IPS-NIHi11 (cell line): ENCODE measurements around the gene MPO.
A peak's percentile ranks its signal among the peaks of the same experiment; 100 is the strongest.

Experiments used
- DNase-seq: peaks from one replicate; pipeline ENCODE4 v3.0.0; 2012; ENCODE audit warnings: mixed read lengths, low spot score

MPO gene

DNA sequence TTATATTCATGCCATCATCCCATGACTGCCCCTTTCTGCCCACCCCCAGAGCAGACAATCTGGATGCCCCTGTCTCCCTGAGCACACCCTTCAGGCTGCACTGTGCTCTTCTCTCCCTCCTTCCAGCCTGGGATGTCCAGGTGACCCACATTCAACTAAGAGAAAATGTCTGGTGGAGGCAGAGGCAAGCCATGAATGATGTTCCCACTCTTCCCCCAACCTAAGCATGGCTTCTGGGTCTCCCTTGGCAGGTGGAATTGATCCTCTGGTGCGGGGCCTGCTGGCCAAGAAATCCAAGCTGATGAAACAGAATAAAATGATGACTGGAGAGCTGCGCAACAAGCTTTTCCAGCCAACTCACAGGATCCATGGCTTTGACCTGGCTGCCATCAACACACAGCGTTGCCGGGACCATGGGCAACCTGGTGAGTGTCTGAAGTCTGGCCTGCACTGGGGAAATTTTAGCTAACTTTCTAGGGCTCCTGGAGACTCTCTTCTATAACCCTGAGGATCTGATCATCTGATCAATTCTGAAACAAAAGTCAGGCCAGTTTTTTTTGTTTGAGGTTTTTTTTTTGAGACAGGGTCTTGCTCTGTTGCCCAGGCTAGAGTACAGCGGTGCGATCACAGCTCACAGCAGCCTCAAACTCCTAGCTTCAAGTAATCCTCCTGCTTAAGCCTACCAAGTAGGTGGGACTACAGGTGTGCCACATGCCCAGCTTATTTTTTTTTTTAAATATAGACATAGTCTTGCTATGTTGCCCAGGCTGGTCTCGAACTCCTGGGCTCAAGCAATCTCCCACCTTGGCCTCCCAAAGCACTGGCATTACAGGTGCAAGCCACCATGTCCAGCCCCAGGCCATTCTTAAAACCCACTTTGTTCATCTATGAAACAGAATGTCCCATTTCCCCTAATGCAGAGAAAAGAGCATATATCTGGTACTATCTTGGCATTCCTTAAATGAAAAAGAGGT lies 14.5 kb downstream of the MPO start:
- peak; percentile 0 for DNase-seq

- DNase-seq = no peak
These were observed 15.5 kb downstream of the MPO start for GRCh38 chr17:58265271-58265670.

- DNase-seq = no peak
These were observed 16.2 kb downstream of the MPO start for GRCh38 chr17:58264407-58265103.

DNA sequence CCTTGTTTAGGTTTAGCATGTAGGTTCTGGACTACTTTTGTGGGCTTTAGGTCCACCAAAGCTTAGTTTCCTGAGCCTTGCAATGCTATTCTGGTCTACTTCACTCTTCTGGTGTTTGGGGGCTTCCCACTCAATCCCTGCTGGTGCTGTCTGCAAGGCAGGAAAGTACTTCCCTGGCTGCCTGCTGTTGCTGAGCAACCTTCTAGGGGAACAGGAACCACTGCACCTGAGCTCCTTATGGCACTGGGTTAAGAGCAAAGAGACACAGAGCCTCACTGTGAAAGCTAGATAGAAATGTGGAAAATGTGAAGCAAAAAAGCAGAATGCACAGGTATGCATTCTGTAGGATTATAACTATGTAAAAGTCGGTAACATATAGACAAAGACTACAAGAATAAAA lies 17.0 kb downstream of the MPO start:
- DNase-seq = no peak

- DNase-seq = no peak
These were observed 18.6 kb downstream of the MPO start for GRCh38 chr17:58262149-58262548.

- DNase-seq = peak; percentile 69
These were observed 25.9 kb downstream of the MPO start for GRCh38 chr17:58254803-58255202.

GRCh38 chr17:58253082-58253481 lies 27.7 kb downstream of the MPO start:
- no peak for DNase-seq

DNA sequence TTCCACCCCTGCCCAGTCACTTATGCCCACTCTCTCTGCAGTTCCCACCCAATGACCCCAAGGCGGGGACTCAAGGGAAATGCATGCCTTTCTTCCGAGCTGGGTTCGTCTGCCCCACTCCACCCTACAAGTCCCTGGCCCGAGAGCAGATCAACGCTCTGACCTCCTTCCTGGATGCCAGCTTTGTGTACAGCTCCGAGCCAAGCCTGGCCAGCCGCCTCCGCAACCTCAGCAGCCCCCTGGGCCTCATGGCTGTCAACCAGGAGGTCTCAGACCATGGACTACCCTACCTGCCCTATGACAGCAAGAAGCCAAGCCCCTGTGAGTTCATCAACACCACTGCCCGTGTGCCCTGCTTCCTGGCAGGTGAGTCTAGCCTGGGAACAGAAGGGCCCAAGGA lies 28.6 kb downstream of the MPO start:
- no peak for DNase-seq

GRCh38 chr17:58250344-58251011 lies 30.3 kb downstream of the MPO start:
- no peak for DNase-seq

GRCh38 chr17:58249270-58250133 lies 31.2 kb downstream of the MPO start:
- peak; percentile 96 for DNase-seq

DNA sequence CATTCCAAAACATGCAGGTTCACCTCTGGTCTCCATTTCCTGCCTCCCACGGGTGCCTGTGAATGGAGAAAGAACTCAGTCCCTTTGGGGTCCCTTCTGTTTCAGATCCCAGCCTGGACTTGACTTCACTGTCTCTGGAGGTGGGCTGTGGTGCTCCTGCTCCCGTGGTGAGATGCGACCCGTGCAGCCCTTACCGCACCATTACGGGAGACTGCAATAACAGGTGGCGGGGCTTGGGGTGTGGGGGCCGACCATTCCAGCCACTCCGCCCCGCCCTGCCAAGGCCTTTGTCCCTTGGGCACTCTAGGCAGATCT lies 31.8 kb downstream of the MPO start:
- no peak for DNase-seq

DNA sequence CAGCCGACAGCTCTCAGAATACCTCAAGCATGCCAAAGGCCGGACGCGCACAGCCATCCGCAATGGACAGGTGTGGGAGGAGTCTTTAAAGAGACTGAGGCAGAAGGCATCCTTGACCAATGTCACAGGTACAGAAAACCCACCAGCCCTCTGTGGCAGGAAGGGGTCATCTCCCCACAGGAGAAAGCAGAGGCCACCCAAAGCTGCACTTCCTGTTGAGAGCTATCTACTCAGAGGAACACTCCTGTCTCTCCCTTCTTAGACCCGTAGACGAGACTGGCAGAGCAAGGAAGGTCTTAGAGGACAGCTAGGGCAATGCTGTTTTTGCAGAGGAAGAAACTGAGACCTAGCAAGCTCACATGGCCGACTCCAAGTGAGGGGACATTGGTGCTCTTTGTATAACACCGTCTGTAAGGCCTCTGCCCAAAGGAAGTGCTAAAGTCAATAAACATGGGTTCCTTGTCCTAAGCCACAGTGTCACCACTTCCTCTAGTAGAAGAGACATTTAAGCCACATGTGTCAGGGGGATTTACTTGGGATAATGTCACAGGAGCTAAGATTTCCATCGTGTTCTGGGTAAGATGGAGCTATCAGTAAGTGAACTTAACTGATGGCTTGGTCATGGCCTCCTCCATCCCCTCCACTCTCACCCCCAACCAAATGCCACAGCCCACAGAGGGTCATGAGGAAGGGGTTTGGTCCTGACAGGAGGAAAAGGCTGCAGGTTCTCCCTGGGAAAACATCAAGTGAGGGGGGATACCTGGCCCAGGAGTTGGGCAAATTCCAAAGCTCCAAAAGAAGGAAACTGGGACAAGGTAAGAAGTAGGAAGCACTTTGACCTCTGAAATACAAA lies 33.0 kb downstream of the MPO start:
- DNase-seq = no peak

DNA sequence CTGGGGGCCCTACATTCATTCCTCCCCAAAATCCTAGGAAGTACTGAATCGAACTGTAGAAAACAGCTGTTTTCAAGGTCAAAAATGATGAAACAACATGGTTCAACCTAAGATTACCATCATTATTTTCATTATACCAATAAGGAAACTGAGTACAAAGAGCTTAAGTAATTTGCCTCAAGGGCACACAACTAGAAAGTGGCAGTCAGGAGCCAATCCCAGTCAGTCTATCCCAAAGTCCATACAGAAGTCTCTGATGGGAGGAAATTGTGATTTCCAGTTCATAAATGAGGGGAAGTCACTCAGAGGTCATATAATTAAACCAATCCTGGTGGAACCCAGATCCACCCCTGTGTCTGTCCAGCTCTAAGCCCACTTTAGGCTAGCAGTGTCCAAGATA lies 34.0 kb downstream of the MPO start:
- no peak for DNase-seq

- no peak for DNase-seq
These were observed 34.5 kb downstream of the MPO start for GRCh38 chr17:58246104-58246740.

- no peak for DNase-seq
These were observed 35.2 kb downstream of the MPO start for GRCh38 chr17:58245428-58246103.

GRCh38 chr17:58244963-58245362 lies 35.8 kb downstream of the MPO start:
- no peak for DNase-seq

DNA sequence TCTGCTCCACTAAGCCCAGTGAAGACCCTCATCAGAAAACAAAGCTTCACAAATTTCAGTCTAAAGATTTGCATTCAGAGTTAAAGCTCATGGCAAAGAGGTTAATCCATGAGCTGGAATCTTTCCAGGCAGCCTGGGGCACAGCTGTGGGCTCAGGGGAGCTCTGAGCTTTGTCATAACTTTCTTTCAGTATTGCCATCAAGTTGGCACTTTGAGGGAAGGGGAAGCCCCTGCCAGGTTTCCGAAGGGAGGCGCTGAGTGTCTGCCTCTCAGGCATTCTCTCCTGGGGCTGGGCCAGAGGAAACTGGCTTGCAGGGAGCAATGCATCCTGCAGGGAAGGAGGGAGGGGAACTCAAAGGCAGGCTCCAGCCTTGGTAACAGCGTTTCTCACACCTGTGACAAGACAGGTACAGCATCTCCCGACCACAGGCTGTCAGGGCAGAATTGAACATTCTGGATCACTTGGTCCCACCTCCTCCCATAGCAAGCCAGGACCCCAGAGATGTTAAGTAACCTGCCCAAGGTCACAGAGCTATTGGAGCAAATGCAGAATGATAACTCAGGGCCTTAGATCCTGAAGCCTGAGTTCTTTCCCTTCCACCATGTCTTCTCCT lies 38.5 kb downstream of the MPO start:
- DNase-seq = peak; percentile 52

DNA sequence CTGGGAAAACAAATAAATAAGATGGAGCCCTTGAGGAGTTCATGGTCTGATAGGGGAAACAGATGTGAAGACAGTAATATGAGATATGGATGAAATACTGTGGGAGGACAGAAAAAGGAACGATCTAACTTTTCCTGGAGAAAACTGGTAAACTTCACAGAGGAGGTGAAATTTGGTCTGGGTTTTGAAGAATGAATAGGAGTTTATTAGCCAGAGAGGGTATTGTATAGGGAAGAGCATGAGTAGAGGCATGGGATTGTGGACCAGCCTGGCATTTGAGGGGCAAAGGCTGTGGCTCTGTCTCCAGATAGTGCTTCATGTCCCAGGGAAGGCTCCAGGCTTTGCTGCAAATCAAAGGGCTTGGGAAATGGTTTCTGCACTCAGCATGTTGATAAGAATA lies 40.7 kb downstream of the MPO start:
- DNase-seq = no peak

- DNase-seq = no peak
These were observed 42.5 kb downstream of the MPO start, which contains the start of gene LPO for GRCh38 chr17:58238147-58238634. Gene LPO, plus strand, starts transcription at chr17:58238584. Its CDS starts 4,396 bp downstream, at chr17:58242980.
